Muscle layer of colon (tissue), 2 donors: ENCODE results near the gene NPIPA8.
"Not testable (repeated sequence)": the region's sequence is repeated elsewhere in the genome, so short reads cannot be mapped to it uniquely, and the experiment has no call there.

Source experiments
- H3K27ac ChIP-seq: one replicate; pipeline ENCODE4 v1.7.0; 2013; ENCODE audit warnings: low read depth, mild to moderate bottlenecking, low read length, moderate library complexity
- H3K27me3 ChIP-seq, 2 donors: one replicate each; pipeline ENCODE4 v1.7.0; 2013; ENCODE audit warnings: low read length in 2 of 2, mild to moderate bottlenecking in 2 of 2; ENCODE audit not compliant: insufficient read depth in 2 of 2, control insufficient read depth in 1 of 2
- H3K36me3 ChIP-seq: one replicate; pipeline ENCODE4 v1.7.0; 2013; ENCODE audit warnings: mild to moderate bottlenecking, low read length; ENCODE audit not compliant: insufficient read depth
- H3K4me1 ChIP-seq: one replicate; pipeline ENCODE4 v1.7.0; 2013; ENCODE audit warnings: mild to moderate bottlenecking, low read length; ENCODE audit not compliant: insufficient read depth
- H3K4me3 ChIP-seq, 2 donors: one replicate each; pipeline ENCODE4 v1.7.0; 2013; ENCODE audit warnings: low read length in 2 of 2, low read depth in 1 of 2, mild to moderate bottlenecking in 1 of 2, moderate library complexity in 1 of 2
- H3K9ac ChIP-seq: one replicate; pipeline ENCODE4 v1.7.0; 2013; ENCODE audit warnings: low read length
- H3K9me3 ChIP-seq: one replicate; pipeline ENCODE4 v1.7.0; 2013; ENCODE audit warnings: mild to moderate bottlenecking, low read length
- donor health status: abdominal sarcoma.
- donor health status: Adenocarcinoma of cecum.

NPIPA8 gene

GRCh38 chr16:18270171-18270570 lies 66.4 kb downstream of the NPIPA8 start:
- H3K27me3 ChIP-seq, H3K27ac ChIP-seq, H3K9ac ChIP-seq, H3K9me3 ChIP-seq, H3K36me3 ChIP-seq, H3K4me3 ChIP-seq, H3K4me1 ChIP-seq: not testable (repeated sequence)
